ENCODE measurements around the gene PIP4K2B. TPM values are rescaled to one million over a fixed set of nuclear protein-coding genes. Genes with fewer than 3 reads are reported as not detected.
A peak's percentile ranks its signal among the peaks of the same experiment; 100 is the strongest.

PIP4K2B gene
- total RNA-seq (2021; fragmentation: NEBNext Ultra II Directional; extraction: Animal tissue kit (Norgen Biotek cat#: 25700)) = 57.7 and 57.8 TPM in 2 replicates
- polyA plus RNA-seq (2011; rRNA removed) = 21.5 and 24.8 TPM in 2 replicates
- 31.0 TPM for polyA plus RNA-seq (2011; cell fraction: cytosol; rRNA removed)
- 63.9 TPM for polyA plus RNA-seq (2011; cell fraction: nucleus; rRNA removed)
- polyA plus RNA-seq (2012, experiment 1 of 2) = 35.5 to 43.4 TPM (median 39.2 TPM) in 4 replicates
- polyA plus RNA-seq (2012, experiment 2 of 2) = 25.9 TPM
- 24.4 TPM for polyA plus RNA-seq (2013, experiment 1 of 2)
- 24.9 TPM for polyA plus RNA-seq (2013, experiment 2 of 2)
- polyA minus RNA-seq (2011; rRNA and poly(A)+ RNA removed) = 89.5 and 99.4 TPM in 2 replicates
- 28.3 TPM for polyA minus RNA-seq (2011; cell fraction: cytosol; rRNA and poly(A)+ RNA removed)
- polyA minus RNA-seq (2011; cell fraction: nucleus; rRNA and poly(A)+ RNA removed) = 22.3 TPM
- long read RNA-seq, experiment 1, partial matches to known transcripts = 3 of 46 reads
- long read RNA-seq, experiment 1, other reads (novel, unspliced or antisense) = 43 of 46 reads
- long read RNA-seq, experiment 2, partial matches to known transcripts = 0 of 1 reads
- long read RNA-seq, experiment 2, other reads (novel, unspliced or antisense) = 1 of 1 reads

DNA sequence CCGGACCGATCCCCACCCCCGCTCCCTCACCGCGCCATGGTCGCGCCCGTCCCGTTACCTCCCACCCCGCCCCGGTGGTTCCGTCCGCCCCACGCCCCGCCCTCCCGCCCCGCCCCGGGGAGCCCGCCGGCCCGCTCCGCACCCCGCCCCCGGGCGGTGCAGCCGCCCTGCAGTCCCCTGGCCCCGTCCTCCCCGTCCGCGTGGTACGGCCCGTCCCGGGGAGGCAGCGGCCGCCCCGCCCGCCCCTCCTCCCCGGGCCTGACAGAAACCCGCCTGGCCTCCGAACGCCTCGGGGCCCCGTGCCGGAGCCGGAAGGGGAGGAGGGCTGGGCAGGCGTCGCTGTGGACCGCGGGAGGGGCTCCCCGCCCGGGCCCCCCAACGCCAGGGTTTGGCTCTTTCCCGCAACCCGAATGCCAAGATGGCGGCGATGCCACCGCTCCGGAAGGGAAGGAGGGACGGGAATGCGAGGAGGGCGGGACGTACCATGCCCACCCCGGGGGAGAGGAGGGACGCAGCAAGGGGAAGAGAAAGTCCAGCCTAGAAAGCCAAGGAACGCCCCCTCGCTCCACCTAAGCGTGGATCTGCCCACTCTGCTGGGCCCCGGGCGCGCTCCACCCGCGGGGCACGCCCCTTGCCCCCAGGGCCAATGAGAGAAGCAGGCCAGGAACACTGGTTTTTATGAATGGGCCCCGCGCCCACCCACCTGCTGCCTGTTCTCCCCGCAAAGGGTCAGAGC is at the start of gene PIP4K2B:
PIP4K2B (minus strand) TSS at position 56 of the 736 bp plus-strand sequence. CDS start 132 bp downstream, outside the sequence.
- Histone ChIP-seq H3K23me2 (ENCODE audit: low read depth, low read length) (peaks cover 4% of the 10 kb centered on the region), H3K27me3 (replicated peaks in 1 of 4; ENCODE audit: control insufficient read depth in 3 of 4, extremely low read depth in 1 of 4, insufficient read depth in 3 of 4, low read length in 3 of 4) (no peaks in the 10 kb centered on the region), H3K4me3 (ENCODE audit: extremely low read depth in 1 of 4, insufficient read depth in 2 of 4, low read depth in 3 of 4, low read length in 4 of 4) (peak within 1 kb of the TSS; percentile 79 to 90 (median 82)), H2BK15ac (ENCODE audit: low read length) (peak within 1 kb of the TSS; percentile 95; the same call in 1 of the 2 replicates), H3K4me2 (ENCODE audit: insufficient read depth in 1 of 2, low read depth in 2 of 2, low read length in 2 of 2) (peak within 1 kb of the TSS; percentile 84 to 86), H4K20me1 (replicated peaks in 1 of 2; ENCODE audit: control insufficient read depth in 1 of 2, insufficient read depth in 2 of 2, low read length in 2 of 2) (peaks cover 4 to 18% of the 10 kb centered on the region in 2 experiments), H3K4ac (replicated peaks; ENCODE audit: insufficient read length, low read depth, low read length) (peak within 1 kb of the TSS; percentile 73), H3K4me1 (replicated peaks in 1 of 4; ENCODE audit: control insufficient read depth in 3 of 4, insufficient read depth in 4 of 4, low read length in 3 of 4) (peaks cover 5 to 8% (median 5%) of the 10 kb centered on the region in 4 experiments; a peak in 4 of 7 replicates), H2BK20ac (ENCODE audit: low read length) (no peak within 1 kb of the TSS; the same call in 1 of the 2 replicates), H4K5ac (ENCODE audit: insufficient read length, low read depth, low read length) (peak within 1 kb of the TSS; percentile 59), H3K23ac (ENCODE audit: insufficient read length) (no peak within 1 kb of the TSS), H3K14ac (ENCODE audit: insufficient read length) (no peak within 1 kb of the TSS), H3K79me2 (ENCODE audit: control insufficient read depth in 1 of 2, insufficient read depth in 2 of 2, low read length in 2 of 2) (peaks cover 16 to 41% of the 10 kb centered on the region in 2 experiments), H2BK5ac (ENCODE audit: low read depth, low read length) (peak within 1 kb of the TSS; percentile 91), H3K79me1 (ENCODE audit: low read depth, low read length) (peaks cover 27% of the 10 kb centered on the region), H3K56ac (replicated peaks; ENCODE audit: insufficient read length, low read depth, low read length) (peak within 1 kb of the TSS; percentile 51), H2AK5ac (ENCODE audit: low read depth, low read length) (peak within 1 kb of the TSS; percentile 61; the same call in 1 of the 2 replicates), H3K9me3 (ENCODE audit: insufficient read depth in 2 of 2, low read depth in 1 of 2, low read length in 1 of 2) (no peaks in the 10 kb centered on the region), H4K8ac (ENCODE audit: extremely low read depth, insufficient read depth, low read length) (peak within 1 kb of the TSS; percentile 98), H3K18ac (ENCODE audit: extremely low read depth, low read length) (peak within 1 kb of the TSS; percentile 98), H2BK12ac (ENCODE audit: low read depth, low read length) (peak within 1 kb of the TSS; percentile 60; the same call in 1 of the 2 replicates), H3K36me3 (ENCODE audit: control insufficient read depth in 2 of 4, insufficient read depth in 4 of 4, low read length in 3 of 4) (peaks cover 3 to 25% (median 17%) of the 10 kb centered on the region in 4 experiments; a peak in 5 of 8 replicates), H3K27ac (ENCODE audit: low read depth, low read length) (peak within 1 kb of the TSS; percentile 99), H2AFZ (ENCODE audit: low read length) (no peak within 1 kb of the TSS; the same call in 1 of the 2 replicates), H3K9ac (replicated peaks in 1 of 4; ENCODE audit: extremely low read depth in 1 of 4, low read depth in 3 of 4, low read length in 3 of 4) (peak within 1 kb of the TSS; percentile 76 to 96 (median 93)), H4K91ac (replicated peaks; ENCODE audit: insufficient read length, low read length) (peak within 1 kb of the TSS; percentile 96), H2BK120ac (replicated peaks; ENCODE audit: low read depth, low read length) (no peak within 1 kb of the TSS)
- ChIA-PET CTCF (ENCODE audit: partially characterized antibody) (interaction anchor here (1.0 to 1.1 kb wide), 2 partner anchors 12 to 125 kb away, joined by 4 read pairs; no protein-coding TSS in a partner anchor), POLR2A (ENCODE audit: partially characterized antibody) (interaction anchor here (0.6 to 3.6 kb wide), 26 partner anchors 8 to 291 kb away, joined by 3 to 16 read pairs (median 3); partner anchors contain the start of genes CWC25, FBXO47, LASP1 and LASP1NB)
- no peak for FAIRE-seq
- DNase-seq (ENCODE audit: low read depth in 1 of 2, low spot score in 2 of 2) = peak; percentile 93 to 96
- WGBS, 2 experiments (ENCODE audit: extremely low coverage in 1 of 2, insufficient coverage in 1 of 2, insufficient read length in 1 of 2, insufficient replicate concordance in 2 of 2, low coverage in 1 of 2, low lambda C conversion rate in 2 of 2, missing lambda C conversion rate in 1 of 2) = 3% methylated on average over 21 of the region's 76 CpGs; no CpG with 5 or more reads in 1 of the 2 experiments
- TF ChIP-seq CBX8 (IDR thresholded peaks at IDR 0.05; ENCODE audit: borderline replicate concordance, low read depth, low read length) (no peak), CEBPB (IDR thresholded peaks at IDR 0.05; ENCODE audit: low read depth, low read length) (no peak), CTBP2 (IDR thresholded peaks at IDR 0.05; ENCODE audit: borderline replicate concordance, insufficient read depth, insufficient read length, low read length) (no peak), KDM5A (IDR thresholded peaks at IDR 0.05; ENCODE audit: low read length) (no peak)

Measured in H1 (cell line).